Left colon (tissue), 2 donors: ENCODE results near the gene DRG1. TPM values are rescaled to one million over a fixed set of nuclear protein-coding genes. Genes with fewer than 3 reads are reported as not detected.
"Not testable (repeated sequence)": the region's sequence is repeated elsewhere in the genome, so short reads cannot be mapped to it uniquely, and the experiment has no call there.

Experiments
- ATAC-seq: fragments of 200-7000 bp; cut with Tn5 transposase; one replicate; pipeline ENCODE4 v1.9.1; 2020; ENCODE audit warnings: mild to moderate bottlenecking, moderate library complexity
- DNase-seq, 2 donors: peaks; one replicate each; pipeline ENCODE4 v3.0.0-alpha.2; 2020
- intact Hi-C, 2 donors: fragments of 100-400 bp; cut with DNase I in 1 of 2; cut with micrococcal nuclease in 1 of 2; formaldehyde crosslinking; loops; one replicate each; pipeline versions ENCODE4 v1.11.2 to v1.14.0; 2022; cut with DNase I, micrococcal nuclease
- total RNA-seq, 2 donors: library from RNA; stranded (reverse); fragmentation: NEBNext Ultra II Directional; extraction: Animal tissue kit (Norgen Biotek cat#: 25700); gene quantifications; one replicate each; pipeline ENCODE4 v1.2.1, GENCODE V29; 2021
- donor health status: DM: no; HTN: no; CAD: no.
- donor health status: DM: yes; HTN: yes; CAD: no.

DRG1 gene
- total RNA-seq, 2 donors from 2014 or later, result 29.9 to 34.5 TPM

DNA sequence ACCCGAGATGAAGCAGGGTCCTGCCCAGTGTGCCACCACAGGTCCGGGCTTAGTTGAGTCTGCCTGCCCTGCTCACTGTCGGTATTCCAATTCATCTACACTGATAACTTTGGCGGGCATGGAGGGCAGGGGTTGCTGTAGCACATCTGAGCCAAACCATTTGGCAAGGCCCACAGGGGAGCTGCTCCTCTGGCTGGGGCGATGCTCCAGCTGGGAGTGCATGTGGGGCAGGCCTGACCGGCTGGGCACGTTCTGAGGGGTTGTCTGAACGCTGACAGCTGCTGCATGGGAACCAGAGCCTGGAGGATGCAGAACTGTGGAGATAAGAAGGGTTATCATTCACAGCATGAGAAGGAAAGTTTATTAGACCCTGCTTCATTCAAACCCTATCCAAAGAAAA, 40.4 kb downstream of the DRG1 start:
- intact Hi-C loops, result no loop called here
- ATAC-seq (peak; percentile 4), DNase-seq (no peak)

DNA sequence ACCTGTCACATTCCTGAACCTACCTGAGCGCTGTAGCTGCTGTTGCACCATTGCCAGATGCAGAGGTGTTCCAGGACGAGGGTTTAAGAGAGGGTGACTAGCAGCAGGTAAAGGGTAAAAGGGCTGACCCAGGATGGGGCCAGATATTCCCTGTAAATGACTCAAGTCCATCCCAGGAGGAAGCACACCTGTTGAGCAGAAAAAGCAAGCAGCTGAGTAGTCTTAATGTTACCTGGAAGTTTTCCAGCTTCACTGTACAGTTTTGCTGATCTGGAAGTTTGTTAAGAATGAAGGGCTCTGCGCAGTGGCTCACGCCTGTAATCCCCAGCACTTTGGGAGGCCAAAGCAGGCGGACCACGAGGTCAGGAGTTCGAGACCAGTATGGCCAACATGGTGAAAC, 41.3 kb downstream of the DRG1 start:
- DNase-seq, result no peak
- ATAC-seq, result no peak
- intact Hi-C loops, result no loop called here

DNA sequence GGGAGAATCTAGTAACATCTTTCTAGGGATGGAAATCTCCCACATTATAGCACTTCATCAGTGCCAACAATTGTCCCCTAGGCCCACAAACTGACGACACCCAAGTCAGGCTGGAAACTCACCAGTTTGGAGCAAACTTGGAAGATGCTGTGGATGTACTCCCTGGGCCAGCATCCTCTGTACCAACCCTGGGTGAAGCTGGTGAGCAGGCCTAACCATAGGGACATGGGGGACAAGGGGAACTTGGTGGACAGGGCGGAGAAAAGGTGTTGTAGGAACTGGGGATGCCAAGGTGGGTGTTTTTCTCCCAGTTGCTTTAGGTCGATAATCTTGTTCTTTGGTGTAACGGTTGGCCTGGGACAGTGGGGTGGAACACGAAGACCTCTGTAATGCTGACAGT, 42.2 kb downstream of the DRG1 start:
- DNase-seq (no peak), ATAC-seq (no peak)
- intact Hi-C loops, result no loop called here

DNA sequence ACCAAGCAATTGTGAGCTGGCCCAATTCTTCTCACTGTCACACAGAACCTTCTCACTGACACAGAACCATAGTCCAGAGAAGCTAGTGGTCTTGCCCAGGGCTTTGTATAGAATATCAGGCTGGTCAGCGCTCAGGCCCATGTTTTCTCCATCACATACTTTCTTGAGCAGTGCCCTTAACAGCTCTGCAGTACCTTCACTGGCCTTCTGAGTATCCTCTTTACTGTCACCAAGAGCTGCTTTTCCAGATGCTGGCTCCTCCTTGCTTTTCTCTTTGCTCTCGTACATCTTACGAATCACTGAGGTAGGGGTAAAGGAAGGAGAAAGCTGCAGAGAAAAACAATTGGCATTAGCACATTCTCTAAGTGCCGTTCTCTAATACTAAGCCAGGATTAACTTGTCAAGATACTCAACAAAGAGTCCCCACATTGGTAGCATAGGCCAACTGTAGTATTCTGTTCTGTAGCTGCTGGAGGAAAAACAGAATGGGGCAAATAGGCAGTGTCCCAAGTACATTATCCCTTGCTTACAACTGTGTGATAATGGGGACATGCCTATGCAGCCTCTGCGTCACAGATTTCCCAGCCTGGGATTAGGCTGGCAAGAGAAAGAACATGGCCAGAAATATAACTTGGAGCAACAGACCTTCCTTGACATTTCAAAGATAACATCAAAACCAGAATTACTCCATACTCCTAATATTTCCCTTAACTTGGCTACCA, 43.5 kb downstream of the DRG1 start:
- intact Hi-C loops, result no loop called here
- ATAC-seq (no peak), DNase-seq (no peak)

DNA sequence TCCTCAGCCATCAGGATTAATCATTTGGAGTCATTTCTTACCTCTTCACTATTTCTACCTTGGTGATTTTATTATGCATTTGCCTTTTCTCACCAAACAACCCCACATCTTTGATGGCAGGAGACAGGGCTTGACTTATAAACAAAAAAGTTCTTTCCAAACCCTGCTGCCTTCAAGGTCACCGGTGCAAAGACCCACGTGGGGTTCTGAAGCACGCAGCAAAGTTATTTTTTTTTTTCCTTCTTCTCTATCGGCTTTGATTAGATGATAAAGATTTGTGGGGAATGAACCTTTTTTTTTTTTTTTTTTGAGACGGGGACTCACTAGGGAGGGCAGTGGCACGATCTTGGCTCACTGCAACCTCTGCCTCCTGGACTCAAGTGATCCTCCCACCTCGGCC, 44.1 kb downstream of the DRG1 start:
- no peak for DNase-seq
- intact Hi-C loops, result no loop called here
- ATAC-seq, result no peak

DNA sequence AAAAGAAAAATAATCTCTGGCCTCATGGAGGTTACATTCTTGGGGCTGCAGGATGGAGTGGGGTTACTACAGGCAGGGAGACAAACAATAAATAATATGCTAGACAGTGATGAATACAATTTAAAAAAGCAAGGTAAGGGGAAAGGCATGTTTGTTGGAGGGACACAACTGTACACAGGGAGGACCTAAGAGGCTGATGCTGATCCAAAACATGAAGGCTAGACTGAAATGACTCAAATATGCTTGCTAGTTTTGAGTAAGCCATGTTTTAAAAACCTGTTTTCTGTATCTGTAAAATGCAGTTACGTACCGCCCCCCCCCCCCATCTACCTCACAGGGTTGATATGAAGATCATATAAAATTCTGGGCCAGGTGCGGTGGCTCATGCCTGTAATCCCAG, 46.2 kb downstream of the DRG1 start:
- DNase-seq (no peak), ATAC-seq (no peak)
- intact Hi-C loops, result no loop called here

DNA sequence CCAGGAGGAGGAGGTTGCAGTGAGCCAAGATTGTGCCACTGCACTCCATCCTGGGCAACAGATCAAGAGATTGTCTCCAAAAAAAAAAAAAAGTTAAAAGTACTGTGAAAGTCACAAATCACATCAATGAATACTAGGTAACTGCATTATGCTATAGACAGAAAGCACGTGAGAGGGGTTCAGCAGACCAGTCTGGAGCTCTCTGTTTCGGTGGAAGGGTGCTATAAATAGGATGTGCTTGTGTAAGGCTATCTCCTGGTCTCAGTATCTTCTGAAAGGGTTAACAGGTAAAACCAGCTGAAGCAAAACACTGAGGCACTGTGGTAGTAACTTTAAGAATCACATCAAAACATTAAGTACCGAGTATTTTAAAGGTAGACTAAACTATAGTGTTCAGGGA, 46.8 kb downstream of the DRG1 start:
- DNase-seq (no peak), ATAC-seq (no peak)
- intact Hi-C loops, result no loop called here

DNA sequence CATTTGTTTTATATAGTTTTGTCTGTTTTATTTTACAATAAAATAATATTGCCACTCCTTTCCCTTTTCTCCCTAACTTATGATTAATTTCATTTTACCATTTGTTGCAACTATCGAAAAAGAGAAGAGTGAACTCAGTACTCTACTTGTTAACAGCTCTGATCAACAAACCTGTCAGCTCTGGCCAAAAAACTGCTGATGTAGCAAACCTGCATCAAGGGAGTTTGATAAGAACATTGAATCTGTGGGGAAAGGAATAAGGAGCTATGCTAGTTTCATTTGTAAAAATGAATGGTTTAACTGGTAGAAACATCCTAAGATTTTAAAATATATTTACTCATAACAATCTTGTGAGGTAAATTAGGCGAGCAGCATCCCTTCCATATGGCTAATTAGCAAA, 47.4 kb downstream of the DRG1 start:
- DNase-seq, result no peak
- intact Hi-C loops, result no loop called here
- no peak for ATAC-seq

DNA sequence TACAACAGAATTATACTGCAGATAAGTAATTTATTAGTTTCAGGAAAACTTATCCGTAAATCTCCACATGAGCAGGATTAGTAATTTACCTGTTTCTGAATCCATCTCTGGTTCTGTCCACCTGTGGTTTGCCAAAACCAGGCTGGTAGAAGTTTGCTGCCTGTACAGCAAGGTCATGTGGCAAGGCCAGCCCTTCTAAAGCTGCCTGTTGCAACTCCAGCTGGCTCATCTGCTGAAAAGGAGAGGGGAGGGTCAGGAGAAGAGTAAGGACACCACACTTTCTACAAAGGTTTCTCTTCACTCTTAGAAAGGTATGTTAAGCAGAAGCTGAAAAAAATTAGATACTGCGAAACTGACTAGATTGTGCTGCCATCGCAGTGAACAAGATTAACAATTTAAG, 47.9 kb downstream of the DRG1 start:
- DNase-seq (no peak), ATAC-seq (no peak)
- intact Hi-C loops, result no loop called here

DNA sequence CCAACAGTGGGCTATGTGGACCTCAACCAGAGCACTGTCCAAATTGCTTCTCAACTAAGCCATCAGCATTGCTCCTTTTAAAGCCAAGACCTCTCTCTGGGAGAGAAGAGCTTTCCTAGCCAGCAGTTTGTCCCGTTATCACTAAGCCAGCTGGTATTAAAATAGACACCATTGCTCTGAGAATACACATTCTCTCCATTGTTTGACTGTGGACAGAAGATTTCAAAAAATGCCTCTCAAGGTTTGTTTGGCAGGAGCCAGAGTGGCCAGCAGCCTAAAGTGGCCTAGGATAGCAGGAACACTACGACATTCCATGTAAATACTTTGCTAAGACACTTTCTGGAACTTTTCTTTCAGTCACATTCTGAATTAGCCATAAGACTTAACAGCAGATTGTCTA, 49.0 kb downstream of the DRG1 start:
- intact Hi-C loops, result no loop called here
- no peak for DNase-seq

DNA sequence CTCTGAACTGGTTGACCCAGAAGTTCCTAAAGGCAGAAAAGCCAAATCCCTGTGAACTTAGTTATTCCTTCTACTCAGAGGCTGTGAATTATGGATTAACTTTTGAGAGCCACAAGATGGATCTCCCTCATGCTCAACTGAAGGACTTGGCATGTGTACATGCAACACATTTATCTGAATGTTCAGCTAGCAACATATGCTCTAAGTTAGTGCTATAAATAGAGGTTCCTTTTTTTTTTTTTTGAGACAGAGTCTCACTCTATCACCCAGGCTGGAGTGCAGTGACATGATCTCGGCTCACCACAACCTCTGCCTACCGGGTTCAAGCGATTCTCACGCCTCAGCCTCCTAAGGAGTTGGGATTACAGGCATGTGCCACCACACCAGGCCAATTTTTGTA, 50.1 kb downstream of the DRG1 start:
- DNase-seq (no peak), ATAC-seq (no peak)
- intact Hi-C loops, result no loop called here

More for the DNA sequence above, 49.0 kb downstream of the DRG1 start:
- ATAC-seq, result no peak

DNA sequence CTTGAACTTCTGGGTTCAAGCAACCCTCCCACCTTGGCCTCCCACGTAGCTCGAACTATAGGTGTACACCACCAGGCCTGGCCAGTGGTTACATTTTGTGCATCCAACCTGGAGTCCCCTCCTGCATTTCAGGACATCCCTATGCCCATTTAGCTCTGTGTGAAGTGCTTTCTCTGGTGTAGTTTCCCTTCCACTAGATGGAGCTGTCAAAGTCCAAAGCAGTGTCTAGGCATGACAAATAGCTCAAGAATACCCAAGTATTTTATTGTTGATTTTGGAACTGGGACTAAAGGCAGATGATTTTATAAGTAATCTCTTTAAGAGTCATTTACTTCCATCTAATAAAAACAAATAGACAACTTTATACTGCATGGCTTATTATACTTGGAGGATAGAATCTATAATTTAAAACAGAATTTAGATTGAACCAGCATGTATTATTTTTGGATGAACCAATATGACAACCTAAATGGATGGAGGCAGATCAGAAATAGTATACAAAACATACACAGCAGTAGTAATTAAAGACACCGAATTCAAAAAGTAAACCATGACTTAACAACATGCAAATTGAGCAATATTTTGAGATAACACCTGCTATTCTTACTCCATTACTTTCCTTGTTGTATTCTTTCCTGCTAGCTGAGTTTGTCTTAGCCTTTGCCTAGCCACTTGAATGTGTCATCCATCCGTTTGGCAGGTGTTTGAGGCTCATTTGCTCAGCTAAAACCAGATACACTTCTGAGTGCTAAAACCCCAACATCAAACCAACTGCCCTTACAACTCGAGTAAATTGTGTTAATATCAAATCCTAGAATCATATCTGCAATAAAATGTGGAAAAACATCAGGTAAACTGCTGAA, 52.5 kb downstream of the DRG1 start:
- DNase-seq (no peak), ATAC-seq (peak; percentile 86)
- intact Hi-C loops, result no loop called here

DNA sequence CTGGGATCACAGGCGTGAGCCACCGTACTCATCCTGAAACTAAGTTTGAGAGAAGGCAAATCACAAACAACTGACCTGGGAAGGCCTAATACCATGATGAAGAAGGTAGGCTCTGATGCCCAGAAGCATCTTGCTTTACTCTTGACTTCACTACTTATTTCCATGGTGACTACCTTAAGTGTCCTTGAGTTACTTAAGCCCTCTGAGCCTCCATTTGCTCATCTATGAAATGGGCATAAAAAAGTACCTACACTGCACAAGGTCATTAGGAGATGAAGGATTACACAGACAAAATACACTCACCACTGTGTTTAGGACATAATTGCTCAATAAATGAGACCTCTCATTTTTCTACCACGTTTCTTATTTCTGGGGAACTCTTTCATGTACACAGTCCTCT, 62.3 kb downstream of the DRG1 start:
- no peak for ATAC-seq
- intact Hi-C loops, result no loop called here

DNA sequence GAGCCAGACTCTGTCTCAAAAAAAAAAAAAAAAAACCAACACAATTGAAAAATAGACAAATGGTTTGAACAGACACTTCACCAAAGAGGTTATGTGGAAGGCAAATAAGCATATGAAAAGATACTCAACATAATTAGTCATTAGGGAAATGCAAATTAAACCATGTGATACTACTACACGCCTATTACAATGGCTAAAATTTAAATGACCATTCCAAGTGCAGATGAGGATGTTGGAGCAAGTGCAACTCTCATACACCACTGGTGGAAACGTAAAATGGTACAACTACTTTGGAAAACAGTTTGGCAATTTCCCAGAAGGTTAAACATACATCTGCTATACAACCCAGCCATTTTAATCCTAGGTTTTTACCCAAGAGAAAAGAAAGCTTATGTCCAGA, 65.9 kb downstream of the DRG1 start:
- ATAC-seq, result no peak
- intact Hi-C loops, result no loop called here

More for the DNA sequence above, 62.3 kb downstream of the DRG1 start:
- DNase-seq, result no peak

DNA sequence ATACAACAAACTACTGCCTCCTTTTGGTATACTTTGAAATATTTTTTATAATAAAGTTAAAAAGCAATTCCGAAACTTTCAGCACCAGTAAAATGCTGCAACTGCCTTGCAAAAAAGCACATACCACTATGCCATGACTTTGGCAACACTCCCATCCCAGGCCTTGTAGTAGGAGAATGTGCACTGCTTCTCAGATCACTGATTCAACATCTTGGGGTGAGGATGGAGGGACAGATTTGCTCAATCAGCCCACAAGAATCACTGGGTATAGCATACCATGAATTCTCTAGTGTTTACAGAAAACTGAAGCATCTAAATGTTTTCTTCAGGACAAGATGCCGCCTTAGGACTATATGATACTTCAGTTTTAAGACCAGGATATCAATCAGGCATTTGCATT, 75.3 kb downstream of the DRG1 start:
- ATAC-seq (no peak), DNase-seq (no peak)
- intact Hi-C loops, result no loop called here

More for the DNA sequence above, 65.9 kb downstream of the DRG1 start:
- no peak for DNase-seq

DNA sequence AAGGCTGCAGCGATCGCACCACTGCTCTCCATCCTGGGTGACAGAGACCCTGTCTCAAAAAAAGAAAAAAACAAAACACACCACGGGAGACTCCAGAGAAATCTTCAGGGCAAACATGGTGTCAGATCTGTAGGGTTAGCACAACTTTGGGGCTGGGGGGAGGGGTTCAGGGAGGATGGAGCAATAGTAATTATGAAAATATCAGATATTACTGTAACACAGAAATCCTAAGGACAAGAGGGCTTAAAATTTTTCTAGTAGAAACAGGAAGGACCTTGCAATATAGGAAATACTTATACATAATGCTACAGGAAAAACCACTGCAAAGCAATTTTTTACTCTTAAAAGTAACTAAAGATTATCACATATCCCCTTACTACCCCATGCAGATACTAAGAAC, 76.4 kb downstream of the DRG1 start:
- DNase-seq (no peak), ATAC-seq (no peak)
- intact Hi-C loops, result no loop called here

DNA sequence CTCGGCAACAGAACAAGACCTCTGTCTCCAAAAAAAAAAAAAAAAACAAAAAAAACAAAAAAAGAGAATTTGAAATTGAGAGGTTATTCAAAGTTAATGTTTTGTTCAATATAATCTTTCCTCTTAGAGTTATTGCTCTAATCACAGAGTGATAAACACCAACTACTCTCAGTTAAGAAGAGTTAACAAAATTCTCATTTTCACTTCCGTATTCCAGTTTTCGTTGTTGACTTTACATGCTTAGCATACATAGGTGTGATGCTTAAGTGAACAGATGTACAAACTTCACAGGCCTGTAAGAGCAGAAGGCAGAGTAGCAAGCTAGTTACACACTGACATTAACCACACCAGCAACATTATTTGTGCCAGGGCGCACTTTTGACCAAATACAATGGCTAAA, 77.9 kb downstream of the DRG1 start:
- peak; percentile 92 for ATAC-seq
- no peak for DNase-seq
- intact Hi-C loops, result no loop called here

DNA sequence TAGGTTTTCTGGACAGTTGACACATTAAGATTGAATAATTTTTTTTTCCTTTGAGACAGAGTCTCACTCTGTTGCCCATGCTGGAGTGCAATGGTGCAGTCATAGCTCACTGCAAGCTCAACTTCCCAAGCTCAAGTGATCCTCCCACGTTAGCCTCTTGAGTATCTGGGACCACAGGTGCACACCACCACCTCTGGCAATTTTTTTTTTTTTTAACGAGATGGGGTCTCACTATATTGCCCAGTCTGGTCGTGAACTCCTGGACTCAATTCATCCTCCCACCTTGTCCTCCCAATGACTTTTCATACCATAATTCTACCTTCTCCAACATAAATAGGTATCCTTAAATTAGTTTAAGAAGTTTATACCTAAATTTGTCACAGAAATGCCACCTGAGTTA, 81.7 kb downstream of the DRG1 start:
- DNase-seq (no peak), ATAC-seq (no peak)
- intact Hi-C loops, result no loop called here

DNA sequence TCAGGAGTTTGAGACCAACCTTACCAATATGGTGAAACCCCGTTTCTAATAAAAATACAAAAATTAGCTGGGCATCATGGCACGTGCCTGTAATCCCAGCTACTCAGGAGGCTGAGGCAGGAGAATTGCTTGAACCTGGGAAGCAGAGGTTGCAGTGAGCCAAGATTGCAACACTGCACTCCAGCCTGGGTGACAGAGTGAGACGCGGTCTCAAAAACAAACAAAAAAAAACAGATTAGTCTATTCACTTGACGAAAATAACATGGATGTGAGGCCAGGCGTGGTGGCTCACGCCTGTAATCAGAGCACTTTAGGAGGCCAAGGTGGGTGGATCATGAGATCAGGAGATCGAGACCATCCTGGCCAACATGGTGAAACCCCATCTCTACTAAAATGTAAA, 83.1 kb downstream of the DRG1 start:
- ATAC-seq, result not testable (repeated sequence)

More for the DNA sequence above, 83.1 kb downstream of the DRG1 start:
- intact Hi-C loops, DNase-seq: not testable (repeated sequence)
